Activated CD4-positive, alpha-beta T cell treated with anti-CD3 and anti-CD28 coated beads, Interleukin-2, amount 50 U/mL, for 48 hours (primary cell): ENCODE data around the gene TLR4.

Experiments used
- DNase-seq, 2 experiments: peaks; one replicate each; pipeline ENCODE4 v3.0.0-alpha.2; 2020

The TLR4 gene

DNA sequence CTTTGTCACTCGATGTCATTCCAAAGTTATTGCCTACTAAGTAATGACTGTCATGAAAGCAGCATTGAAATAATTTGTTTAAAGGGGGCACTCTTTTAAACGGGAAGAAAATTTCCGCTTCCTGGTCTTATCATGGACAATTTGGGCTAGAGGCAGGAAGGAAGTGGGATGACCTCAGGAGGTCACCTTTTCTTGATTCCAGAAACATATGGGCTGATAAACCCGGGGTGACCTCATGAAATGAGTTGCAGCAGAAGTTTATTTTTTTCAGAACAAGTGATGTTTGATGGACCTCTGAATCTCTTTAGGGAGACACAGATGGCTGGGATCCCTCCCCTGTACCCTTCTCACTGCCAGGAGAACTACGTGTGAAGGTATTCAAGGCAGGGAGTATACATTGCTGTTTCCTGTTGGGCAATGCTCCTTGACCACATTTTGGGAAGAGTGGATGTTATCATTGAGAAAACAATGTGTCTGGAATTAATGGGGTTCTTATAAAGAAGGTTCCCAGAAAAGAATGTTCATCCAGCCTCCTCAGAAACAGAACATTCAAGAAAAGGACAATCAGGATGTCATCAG lies 11.3 kb downstream of the TLR4 start:
- no peak for DNase-seq

GRCh38 chr9:117718085-117718484 lies 13.9 kb downstream of the TLR4 start:
- DNase-seq = no peak

GRCh38 chr9:117718701-117719100 lies 14.5 kb downstream of the TLR4 start:
- DNase-seq = no peak

- no peak for DNase-seq
Measured at GRCh38 chr9:117719161-117719920, 15.1 kb downstream of the TLR4 start.

GRCh38 chr9:117720066-117720465 lies 15.9 kb downstream of the TLR4 start:
- DNase-seq = no peak

GRCh38 chr9:117720555-117720954 lies 16.4 kb downstream of the TLR4 start:
- no peak for DNase-seq

DNA sequence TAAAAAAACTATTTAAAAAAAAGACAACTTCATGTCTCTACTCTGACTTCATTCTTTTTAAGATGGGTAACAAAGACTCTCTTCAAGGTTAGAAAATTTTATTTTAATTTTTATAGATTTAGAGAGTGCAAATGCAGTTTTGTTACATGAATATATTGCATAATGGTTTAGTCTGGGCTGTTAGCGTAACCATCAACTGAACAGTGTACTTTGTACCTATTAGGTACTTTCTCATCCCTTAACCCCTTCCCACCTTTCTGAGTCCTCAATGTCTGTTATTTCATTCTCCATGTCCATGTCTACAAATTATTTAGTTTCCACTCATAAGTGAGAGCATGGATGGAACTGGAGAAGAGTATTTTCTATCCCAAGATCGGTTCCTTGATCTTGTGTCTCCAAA lies 16.8 kb downstream of the TLR4 start:
- no peak for DNase-seq

- DNase-seq = no peak
Measured at GRCh38 chr9:117722108-117722761, 18.0 kb downstream of the TLR4 start.

DNA sequence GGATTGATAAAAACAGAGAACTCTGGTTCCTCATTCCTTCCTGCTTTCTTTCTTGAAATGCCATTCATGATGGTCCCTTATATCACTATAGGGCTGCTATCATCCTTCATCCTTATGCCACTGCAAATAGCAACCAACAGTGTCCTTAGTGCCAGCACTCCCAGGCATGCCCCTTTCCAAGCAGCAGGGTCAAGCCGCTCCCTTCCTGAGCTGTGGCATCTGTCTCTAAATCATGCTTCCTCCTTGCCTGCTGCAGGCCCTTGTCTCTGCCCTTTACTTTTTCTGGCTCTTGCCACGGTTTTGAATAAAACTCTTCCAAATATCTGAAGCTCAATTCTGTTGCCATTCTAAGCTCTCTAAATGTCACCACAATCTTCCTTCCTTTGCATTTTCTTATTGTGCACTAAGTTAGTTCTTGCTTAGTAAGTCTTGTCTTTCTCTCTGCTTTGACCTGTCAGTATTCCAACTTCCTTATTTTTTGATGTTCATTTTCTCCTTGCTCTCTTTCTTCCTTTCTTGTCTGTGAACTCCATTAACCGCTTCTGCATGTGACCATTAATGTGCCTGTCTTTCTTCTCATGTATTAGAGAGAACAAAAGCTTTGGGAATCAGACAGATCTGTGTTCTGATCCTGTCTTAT lies 19.9 kb downstream of the TLR4 start:
- no peak for DNase-seq

DNA sequence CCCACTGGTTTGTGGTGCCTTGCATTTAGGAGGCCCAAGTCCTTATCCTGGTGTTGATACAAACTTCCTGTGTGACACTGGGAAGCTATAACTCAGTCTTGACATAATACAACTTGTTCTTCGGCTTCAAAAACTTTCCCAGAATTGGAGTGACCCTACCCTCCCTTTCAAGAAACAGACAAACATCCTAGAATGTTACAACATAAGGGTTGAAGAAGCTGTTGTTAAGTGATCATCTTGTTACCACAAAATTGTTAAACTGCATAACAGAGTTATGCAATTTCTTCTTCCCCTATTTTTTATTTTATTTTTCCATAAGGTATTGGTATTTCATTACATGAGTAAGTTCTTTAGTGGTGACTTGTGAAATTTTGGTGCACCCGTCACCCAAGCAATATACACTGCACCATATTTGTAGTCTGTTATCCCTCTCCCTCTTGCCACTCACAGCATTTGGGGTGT lies 21.3 kb downstream of the TLR4 start:
- DNase-seq = no peak

- DNase-seq = no peak
Measured at GRCh38 chr9:117729375-117729774, 25.2 kb downstream of the TLR4 start.

DNA sequence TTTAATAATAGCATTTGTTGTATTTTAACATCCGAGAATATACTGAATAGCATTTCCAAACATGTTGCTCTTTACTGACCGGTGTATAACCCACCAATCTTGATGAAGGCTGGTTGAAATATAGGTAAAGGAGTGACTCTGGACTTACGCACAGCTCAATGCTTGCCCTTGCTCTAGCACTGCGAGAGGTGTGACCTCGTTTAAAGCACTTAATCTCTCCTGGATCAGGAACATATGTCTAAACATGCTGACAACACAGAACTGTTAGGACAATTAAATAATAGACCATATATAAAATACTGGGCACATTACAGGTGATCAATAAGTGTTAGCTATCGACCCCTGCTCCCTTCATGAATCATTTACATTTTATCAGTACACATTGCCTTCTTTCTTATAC lies 28.3 kb downstream of the TLR4 start:
- DNase-seq = no peak

- DNase-seq = no peak
Measured at GRCh38 chr9:117733465-117733864, 29.3 kb downstream of the TLR4 start.

GRCh38 chr9:117734082-117734481 lies 29.9 kb downstream of the TLR4 start:
- no peak for DNase-seq

GRCh38 chr9:117734523-117735314 lies 30.5 kb downstream of the TLR4 start:
- DNase-seq = no peak

GRCh38 chr9:117737721-117738226 lies 33.6 kb downstream of the TLR4 start:
- no peak for DNase-seq

- DNase-seq = no peak
Measured at GRCh38 chr9:117739206-117739605, 35.0 kb downstream of the TLR4 start.

DNA sequence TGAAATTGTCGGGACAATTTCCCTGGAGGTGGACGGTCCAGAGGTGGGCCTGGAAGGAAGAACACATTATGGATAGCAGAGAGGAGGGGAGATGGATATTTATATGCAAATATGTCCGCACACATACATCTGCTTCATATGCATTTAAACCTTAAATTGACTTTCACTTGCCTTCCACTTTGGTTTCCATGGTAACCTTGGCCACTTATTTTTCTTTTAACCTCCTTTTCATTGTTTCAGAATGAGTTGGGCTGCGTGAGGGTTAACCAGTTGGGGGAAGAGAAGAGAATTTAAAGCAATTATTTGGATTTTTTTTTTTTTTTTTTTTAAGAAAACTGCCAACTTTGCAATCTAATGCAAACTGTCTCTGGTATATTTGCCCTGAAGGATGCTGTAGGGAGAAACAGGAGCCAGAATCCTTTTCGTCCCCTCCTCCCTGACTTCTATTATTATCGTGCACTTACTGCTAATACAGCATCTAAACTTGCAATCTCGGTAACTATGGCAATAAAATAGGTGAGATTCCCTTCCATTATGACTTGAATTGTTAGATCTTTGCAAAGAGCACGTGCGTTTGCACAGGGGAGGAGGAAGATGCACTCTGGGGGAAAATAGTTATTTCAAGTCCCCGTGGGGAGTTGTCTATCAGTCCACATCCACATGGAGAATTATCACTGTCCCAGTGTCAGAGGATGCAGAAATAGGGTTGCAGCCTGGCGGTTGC lies 35.6 kb downstream of the TLR4 start:
- no peak for DNase-seq

GRCh38 chr9:117742131-117742530 lies 37.9 kb downstream of the TLR4 start:
- no peak for DNase-seq

DNA sequence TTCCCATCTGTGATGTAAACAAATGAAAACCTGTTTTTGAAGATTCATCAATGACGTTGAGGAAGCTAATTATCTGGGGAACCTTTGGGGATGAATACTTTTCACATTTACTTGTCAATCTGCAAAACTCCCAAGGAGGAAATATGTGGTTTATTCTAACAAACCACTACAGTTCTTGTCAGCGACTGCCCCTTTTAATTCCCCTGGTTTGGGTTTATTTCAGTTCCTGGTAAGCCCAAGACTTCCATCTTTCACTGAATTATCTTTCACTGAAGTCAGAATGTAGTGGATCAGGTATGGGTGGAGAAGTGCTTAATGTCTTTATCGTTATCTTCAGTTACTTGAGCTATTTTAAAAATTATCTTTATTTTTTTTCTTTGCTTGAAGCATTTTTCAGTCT lies 40.2 kb downstream of the TLR4 start:
- no peak for DNase-seq

DNA sequence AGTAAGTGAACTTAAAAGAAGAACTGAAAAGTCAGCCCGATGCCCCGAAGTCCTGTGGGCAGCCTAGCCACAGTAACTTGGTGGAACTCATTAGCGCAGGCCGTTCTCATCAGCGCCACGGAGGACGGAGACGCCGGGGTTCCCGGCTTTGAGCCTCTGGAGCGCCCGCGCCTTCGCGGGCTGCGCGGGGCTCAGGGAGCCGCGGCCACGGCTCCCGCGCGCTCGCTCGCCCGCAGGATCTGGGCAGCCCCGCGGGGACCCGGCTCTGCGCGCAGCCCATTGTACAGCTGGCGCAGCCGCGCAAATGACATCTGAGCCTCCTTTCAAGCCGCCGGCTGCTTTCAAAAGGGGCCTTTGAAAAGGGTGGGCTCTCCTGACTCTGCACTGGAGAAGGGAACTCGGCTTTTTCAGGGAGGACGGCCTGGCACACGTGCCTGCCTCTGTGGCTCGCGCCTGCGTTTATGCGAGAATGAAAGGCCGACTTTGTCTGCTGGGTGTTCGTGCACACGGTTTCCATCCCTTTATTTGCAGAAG lies 40.7 kb downstream of the TLR4 start:
- DNase-seq = no peak

- no peak for DNase-seq
Measured at GRCh38 chr9:117745598-117745997, 41.4 kb downstream of the TLR4 start.
